Chondrocyte (in vitro differentiated cells): ENCODE measurements around the gene LCNL1. TPM values are rescaled to one million over a fixed set of nuclear protein-coding genes. Genes with fewer than 3 reads are reported as not detected.

Experiments
- DNase-seq: peaks from one replicate; pipeline ENCODE4 v3.0.0; 2021; ENCODE audit warnings: mixed read lengths, low spot score
- H3K27ac Mint-ChIP-seq: one replicate; pipeline ENCODE4 v1.8.0; 2021; ENCODE audit warnings: mild to moderate bottlenecking, moderate library complexity, mixed read lengths; ENCODE audit not compliant: unreplicated experiment
- H3K27me3 Mint-ChIP-seq: 2 replicates; pipeline ENCODE4 v1.8.0; 2021; ENCODE audit warnings: low read depth, mixed read lengths
- H3K36me3 Mint-ChIP-seq: 2 replicates; pipeline ENCODE4 v1.8.0; 2021; ENCODE audit warnings: low read depth, mixed read lengths
- H3K4me1 Mint-ChIP-seq: 2 replicates; pipeline ENCODE4 v1.8.0; 2021; ENCODE audit warnings: low read depth, mild to moderate bottlenecking, mixed read lengths
- H3K4me3 Mint-ChIP-seq: one replicate; pipeline ENCODE4 v1.8.0; 2021; ENCODE audit warnings: mild to moderate bottlenecking, moderate library complexity, mixed read lengths; ENCODE audit not compliant: unreplicated experiment
- H3K9me3 Mint-ChIP-seq: 2 replicates; pipeline ENCODE4 v1.8.0; 2021; ENCODE audit warnings: low read depth, mixed read lengths
- total RNA-seq: library from RNA; stranded (reverse); gene quantifications from 3 replicates; pipeline ENCODE4 v1.2.1, GENCODE V29; 2021
- TF ChIP-seq, protein P1 (sequence below): fragments of 200-600 bp; sonication (generic); IDR thresholded peaks from 2 replicates; pipeline ENCODE4 v1.5.0; 2021; ENCODE audit warnings: antibody characterized with exemption, mild to moderate bottlenecking, moderate library complexity

LCNL1 gene
- total RNA-seq, 1 donor from 2014 or later, result 5.2 TPM

DNA sequence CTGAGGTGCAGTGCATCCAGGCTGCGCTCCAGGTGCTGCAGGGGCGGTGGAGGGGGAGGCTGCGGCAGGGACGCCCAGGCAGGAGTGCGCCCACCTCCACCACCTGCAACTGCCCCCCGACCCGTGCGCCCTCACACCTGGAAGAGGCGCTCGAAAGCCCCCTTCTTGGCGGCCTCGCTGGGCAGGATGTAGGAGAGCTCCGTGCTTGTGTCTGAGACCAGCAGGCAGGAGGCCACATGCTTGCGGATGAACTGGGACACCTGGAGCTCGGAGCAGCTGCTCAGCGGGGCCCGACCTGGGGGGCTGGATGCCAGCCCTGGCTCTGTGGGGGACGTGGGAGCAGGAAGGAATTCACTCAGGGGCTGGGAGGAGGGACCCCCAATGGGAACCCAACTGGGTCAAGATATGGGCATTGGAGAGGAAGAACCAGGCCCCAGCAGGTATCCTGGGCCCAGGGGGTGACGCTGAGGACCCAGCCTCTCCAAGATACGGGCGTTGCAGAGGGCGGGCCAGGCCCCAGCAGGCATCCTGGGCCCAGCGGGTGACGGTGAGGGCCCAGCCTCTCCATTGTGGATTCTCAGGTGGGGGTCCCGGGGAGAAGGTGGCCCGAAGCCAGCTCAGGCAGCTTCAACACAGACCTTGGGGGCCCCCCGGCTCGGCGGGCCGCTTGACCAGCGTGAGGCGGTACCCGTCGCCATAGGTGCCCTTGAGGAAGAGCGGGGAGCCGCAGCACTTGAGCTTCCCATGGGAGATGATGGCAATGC lies 32.2 kb downstream of the LCNL1 start:
- TF ChIP-seq, protein P1, sequence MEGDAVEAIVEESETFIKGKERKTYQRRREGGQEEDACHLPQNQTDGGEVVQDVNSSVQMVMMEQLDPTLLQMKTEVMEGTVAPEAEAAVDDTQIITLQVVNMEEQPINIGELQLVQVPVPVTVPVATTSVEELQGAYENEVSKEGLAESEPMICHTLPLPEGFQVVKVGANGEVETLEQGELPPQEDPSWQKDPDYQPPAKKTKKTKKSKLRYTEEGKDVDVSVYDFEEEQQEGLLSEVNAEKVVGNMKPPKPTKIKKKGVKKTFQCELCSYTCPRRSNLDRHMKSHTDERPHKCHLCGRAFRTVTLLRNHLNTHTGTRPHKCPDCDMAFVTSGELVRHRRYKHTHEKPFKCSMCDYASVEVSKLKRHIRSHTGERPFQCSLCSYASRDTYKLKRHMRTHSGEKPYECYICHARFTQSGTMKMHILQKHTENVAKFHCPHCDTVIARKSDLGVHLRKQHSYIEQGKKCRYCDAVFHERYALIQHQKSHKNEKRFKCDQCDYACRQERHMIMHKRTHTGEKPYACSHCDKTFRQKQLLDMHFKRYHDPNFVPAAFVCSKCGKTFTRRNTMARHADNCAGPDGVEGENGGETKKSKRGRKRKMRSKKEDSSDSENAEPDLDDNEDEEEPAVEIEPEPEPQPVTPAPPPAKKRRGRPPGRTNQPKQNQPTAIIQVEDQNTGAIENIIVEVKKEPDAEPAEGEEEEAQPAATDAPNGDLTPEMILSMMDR, result no peak
- H3K27me3 Mint-ChIP-seq, result no peaks in the 10 kb centered on the region
- no peaks in the 10 kb centered on the region for H3K4me1 Mint-ChIP-seq
- no peak overlapping the region for H3K27ac Mint-ChIP-seq
- peaks cover 15% of the 10 kb centered on the region for H3K36me3 Mint-ChIP-seq
- no peaks in the 10 kb centered on the region for H3K9me3 Mint-ChIP-seq
- DNase-seq, result no peak
- no peak overlapping the region for H3K4me3 Mint-ChIP-seq

- Mint-ChIP-seq H3K4me3 (no peak overlapping the region), H3K36me3 (peaks cover 15% of the 10 kb centered on the region), H3K27me3 (no peaks in the 10 kb centered on the region), H3K27ac (no peak overlapping the region), H3K9me3 (no peaks in the 10 kb centered on the region), H3K4me1 (no peaks in the 10 kb centered on the region)
- DNase-seq, result no peak
- TF ChIP-seq, protein P1, result no peak
Measured at GRCh38 chr9:137015540-137015930, 32.7 kb downstream of the LCNL1 start.

- Mint-ChIP-seq H3K4me1 (no peaks in the 10 kb centered on the region), H3K27ac (no peak overlapping the region), H3K27me3 (no peaks in the 10 kb centered on the region), H3K9me3 (no peaks in the 10 kb centered on the region), H3K4me3 (no peak overlapping the region), H3K36me3 (peaks cover 15% of the 10 kb centered on the region)
- no peak for DNase-seq
- TF ChIP-seq, protein P1, result no peak
Measured at GRCh38 chr9:137015976-137016375, 33.2 kb downstream of the LCNL1 start.

- TF ChIP-seq, protein P1, result no peak
- H3K4me1 Mint-ChIP-seq, result no peaks in the 10 kb centered on the region
- H3K4me3 Mint-ChIP-seq, result no peak overlapping the region
- no peaks in the 10 kb centered on the region for H3K27me3 Mint-ChIP-seq
- H3K36me3 Mint-ChIP-seq, result peaks cover 14% of the 10 kb centered on the region
- no peak overlapping the region for H3K27ac Mint-ChIP-seq
- no peaks in the 10 kb centered on the region for H3K9me3 Mint-ChIP-seq
- no peak for DNase-seq
Measured at GRCh38 chr9:137016436-137016835, 33.6 kb downstream of the LCNL1 start.

DNA sequence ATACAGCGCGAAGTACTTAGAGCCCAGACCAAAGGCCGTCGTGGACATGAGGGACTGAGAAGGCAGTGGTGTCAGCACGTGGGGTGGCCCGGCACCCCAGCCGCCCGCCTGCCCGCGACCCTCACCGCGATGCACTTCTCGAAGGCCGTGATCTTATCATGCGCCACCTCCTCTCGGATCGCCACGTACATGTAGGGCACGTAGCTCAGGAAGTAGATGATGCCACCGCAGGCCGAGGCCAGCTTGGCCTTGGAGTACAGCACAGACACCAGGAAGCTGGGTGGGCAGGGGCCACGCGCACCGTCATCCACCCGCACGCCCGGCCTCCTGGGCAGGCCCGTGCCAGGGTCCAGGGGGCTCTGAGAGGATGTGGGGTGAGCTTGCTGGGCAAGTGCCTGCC lies 34.3 kb downstream of the LCNL1 start:
- H3K36me3 Mint-ChIP-seq, result peaks cover 11% of the 10 kb centered on the region
- no peak overlapping the region for H3K27ac Mint-ChIP-seq
- H3K4me3 Mint-ChIP-seq, result no peak overlapping the region
- no peak for DNase-seq
- no peaks in the 10 kb centered on the region for H3K9me3 Mint-ChIP-seq
- TF ChIP-seq, protein P1, result no peak
- H3K4me1 Mint-ChIP-seq, result no peaks in the 10 kb centered on the region
- no peaks in the 10 kb centered on the region for H3K27me3 Mint-ChIP-seq
